DMS79 treated with DMSO at 0.1 percent for 48 hours (cell line): Measurements from ENCODE around the gene LSM12.
A peak's percentile ranks its signal among the peaks of the same experiment; 100 is the strongest.
"Not testable (repeated sequence)": the region's sequence is repeated elsewhere in the genome, so short reads cannot be mapped to it uniquely, and the experiment has no call there.

Experiments used
- DNase-seq: peaks from one replicate; lab custom pipeline; 2025; lab: John Stamatoyannopoulos, UW

Gene LSM12

GRCh38 chr17:44066204-44066930 is at the start of gene LSM12:
LSM12 (minus strand) TSS chr17:44066671; CDS start chr17:44066587, 84 bp downstream.
- peak; percentile 96 for DNase-seq

GRCh38 chr17:44115585-44116415 is 49.3 kb upstream of the LSM12 start:
- no peak for DNase-seq

- no peak for DNase-seq
Measured at GRCh38 chr17:44113868-44114840, 47.7 kb upstream of the LSM12 start.

- DNase-seq: no peak
Measured at GRCh38 chr17:44113382-44113781, 46.9 kb upstream of the LSM12 start.

GRCh38 chr17:44112284-44113280 is 46.1 kb upstream of the LSM12 start:
- DNase-seq: no peak

GRCh38 chr17:44111777-44112176 is 45.3 kb upstream of the LSM12 start:
- no peak for DNase-seq

GRCh38 chr17:44110823-44111633 is 44.6 kb upstream of the LSM12 start:
- DNase-seq: peak; percentile 89

GRCh38 chr17:44110011-44110686 is 43.7 kb upstream of the LSM12 start:
- DNase-seq: no peak

GRCh38 chr17:44109312-44109630 is 42.8 kb upstream of the LSM12 start:
- no peak for DNase-seq

- no peak for DNase-seq
Measured at GRCh38 chr17:44108440-44109311, 42.2 kb upstream of the LSM12 start.

- DNase-seq: no peak
Measured at GRCh38 chr17:44106801-44107200, 40.3 kb upstream of the LSM12 start.

- DNase-seq: no peak
Measured at GRCh38 chr17:44105941-44106340, 39.5 kb upstream of the LSM12 start.

- DNase-seq: no peak
Measured at GRCh38 chr17:44105483-44105882, 39.0 kb upstream of the LSM12 start.

- no peak for DNase-seq
Measured at GRCh38 chr17:44102849-44103622, 36.6 kb upstream of the LSM12 start.

GRCh38 chr17:44101858-44102257 is 35.4 kb upstream of the LSM12 start:
- DNase-seq: not testable (repeated sequence)

- no peak for DNase-seq
Measured at GRCh38 chr17:44097110-44097958, 30.9 kb upstream of the LSM12 start.
